Fibroblast of the aortic adventitia (primary cell): ENCODE data around the gene DCDC2B. TPM values are rescaled to one million over a fixed set of nuclear protein-coding genes. Genes with fewer than 3 reads are reported as not detected.

ENCODE experiments used
- DNase-seq: peaks from one replicate; pipeline ENCODE4 v3.0.0-alpha.2; 2010; ENCODE audit warnings: low read depth
- H3K4me3 ChIP-seq: 2 replicates; pipeline ENCODE4 v1.5.1; 2011; ENCODE audit warnings: low read depth, mild to moderate bottlenecking, control low read depth, low read length, moderate library complexity
- total RNA-seq: library from RNA; depleted of rRNA; stranded (reverse); fragments of >200 nt; gene quantifications from 2 replicates; pipeline ENCODE4 v1.2.3, GENCODE V29; 2012; ENCODE audit warnings: low replicate concordance
- TF ChIP-seq, protein P1 (sequence below): IDR thresholded peaks from 2 replicates; pipeline ENCODE4 v1.5.1; 2011; ENCODE audit warnings: mild to moderate bottlenecking, low read length, control low read depth, inconsistent platforms; ENCODE audit not compliant: insufficient read depth

Gene DCDC2B
- total RNA-seq, 1 donor = not detected

DNA sequence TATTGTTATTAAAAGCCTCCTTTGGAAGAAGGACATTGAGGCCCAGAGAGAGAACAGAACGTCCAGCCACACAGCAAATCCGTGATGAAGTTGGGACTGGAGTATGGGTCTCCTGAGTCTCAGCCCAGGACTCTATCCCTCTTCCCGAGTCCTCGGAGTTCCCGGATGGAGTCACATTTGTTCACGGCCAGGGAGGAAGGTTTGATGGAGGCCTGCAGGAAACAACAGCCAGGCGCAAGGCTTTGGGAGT is 29.8 kb upstream of the DCDC2B start:
- TF ChIP-seq, protein P1, sequence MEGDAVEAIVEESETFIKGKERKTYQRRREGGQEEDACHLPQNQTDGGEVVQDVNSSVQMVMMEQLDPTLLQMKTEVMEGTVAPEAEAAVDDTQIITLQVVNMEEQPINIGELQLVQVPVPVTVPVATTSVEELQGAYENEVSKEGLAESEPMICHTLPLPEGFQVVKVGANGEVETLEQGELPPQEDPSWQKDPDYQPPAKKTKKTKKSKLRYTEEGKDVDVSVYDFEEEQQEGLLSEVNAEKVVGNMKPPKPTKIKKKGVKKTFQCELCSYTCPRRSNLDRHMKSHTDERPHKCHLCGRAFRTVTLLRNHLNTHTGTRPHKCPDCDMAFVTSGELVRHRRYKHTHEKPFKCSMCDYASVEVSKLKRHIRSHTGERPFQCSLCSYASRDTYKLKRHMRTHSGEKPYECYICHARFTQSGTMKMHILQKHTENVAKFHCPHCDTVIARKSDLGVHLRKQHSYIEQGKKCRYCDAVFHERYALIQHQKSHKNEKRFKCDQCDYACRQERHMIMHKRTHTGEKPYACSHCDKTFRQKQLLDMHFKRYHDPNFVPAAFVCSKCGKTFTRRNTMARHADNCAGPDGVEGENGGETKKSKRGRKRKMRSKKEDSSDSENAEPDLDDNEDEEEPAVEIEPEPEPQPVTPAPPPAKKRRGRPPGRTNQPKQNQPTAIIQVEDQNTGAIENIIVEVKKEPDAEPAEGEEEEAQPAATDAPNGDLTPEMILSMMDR = no peak
- no peak for DNase-seq
- H3K4me3 ChIP-seq = peak overlapping the region; percentile 65

DNA sequence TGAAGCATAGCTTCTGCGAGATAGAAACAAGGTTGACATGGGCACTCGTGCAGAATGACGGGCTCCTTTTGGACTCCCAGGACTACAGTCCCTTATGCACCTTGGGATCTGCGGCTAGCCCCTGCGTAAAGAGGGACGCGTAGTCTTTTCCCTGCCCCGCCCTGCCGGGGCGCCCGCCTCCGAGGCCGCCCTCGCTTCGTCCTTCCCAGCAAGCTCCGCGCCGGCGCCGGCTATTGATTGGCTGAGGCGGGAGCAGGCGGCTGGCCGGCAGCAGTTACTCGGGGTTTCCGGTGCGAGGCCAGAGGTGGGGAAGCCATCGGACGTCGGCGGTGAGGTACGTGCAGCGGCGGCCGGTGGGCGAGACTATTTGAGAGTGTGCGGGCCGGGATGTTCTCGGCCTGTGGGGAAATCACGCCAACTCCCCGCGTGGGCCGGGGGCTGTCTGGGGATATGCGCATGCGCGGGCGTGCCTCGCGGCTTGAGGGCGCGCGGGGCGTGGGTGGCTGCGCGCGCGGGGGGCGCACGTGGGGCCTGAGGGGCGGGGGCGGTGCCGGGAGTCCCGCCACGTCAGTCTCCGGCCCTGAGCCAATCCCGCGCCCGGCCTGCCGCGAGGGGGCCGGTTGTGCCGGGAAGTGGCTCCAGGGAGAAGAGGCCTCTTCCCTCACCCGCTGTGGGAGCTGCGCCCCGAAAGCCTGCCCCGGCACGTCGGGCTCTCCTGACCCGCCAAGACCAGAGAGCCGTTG is 29.3 kb upstream of the DCDC2B start, which contains the start of gene TXLNA:
TSS of gene TXLNA (plus strand) at position 233 of the 743 bp plus-strand sequence. CDS start 671 bp downstream, outside the sequence.
- TF ChIP-seq, protein P1 = peak; percentile 6
- peak; percentile 88 for DNase-seq
- H3K4me3 ChIP-seq = peak within 1 kb of the TSS; percentile 65

DNA sequence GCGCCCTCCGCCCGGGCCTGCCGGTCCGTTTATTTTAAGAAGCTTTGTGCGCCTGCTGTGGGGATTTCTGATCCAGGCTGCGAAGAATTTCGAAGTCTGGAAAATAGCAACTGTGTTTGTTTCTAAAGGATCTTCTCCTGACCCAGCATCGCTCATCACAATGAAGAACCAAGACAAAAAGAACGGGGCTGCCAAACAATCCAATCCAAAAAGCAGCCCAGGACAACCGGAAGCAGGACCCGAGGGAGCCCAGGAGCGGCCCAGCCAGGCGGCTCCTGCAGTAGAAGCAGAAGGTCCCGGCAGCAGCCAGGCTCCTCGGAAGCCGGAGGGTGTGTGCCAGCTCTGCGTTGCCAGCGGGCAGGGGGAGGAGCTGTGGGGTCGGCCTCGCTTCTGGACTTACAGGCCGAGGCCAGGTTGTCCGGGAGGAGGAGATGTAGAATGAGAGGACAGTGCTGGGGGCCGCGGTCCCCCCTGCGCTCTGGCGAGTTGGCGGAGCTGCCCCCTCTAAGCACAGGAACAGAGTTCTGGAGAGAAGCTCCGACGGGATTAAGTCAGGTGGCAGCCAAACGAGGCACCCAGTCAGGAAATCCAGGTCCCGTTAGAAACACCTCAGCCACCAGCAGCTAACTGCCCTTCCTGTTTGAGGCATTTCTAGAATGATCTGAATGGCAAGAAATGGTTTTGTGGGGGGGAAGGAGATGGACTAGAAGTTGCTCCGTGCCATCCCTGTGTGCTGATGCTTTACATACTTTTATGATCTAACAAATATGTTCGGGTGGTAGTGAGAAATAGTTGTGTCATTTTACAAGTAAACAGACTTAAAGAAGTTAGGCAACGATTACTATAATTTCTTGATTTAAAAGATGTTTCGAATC is 28.5 kb upstream of the DCDC2B start:
- peak overlapping the region; percentile 65 for H3K4me3 ChIP-seq
- TF ChIP-seq, protein P1 = no peak
- DNase-seq = peak; percentile 60

DNA sequence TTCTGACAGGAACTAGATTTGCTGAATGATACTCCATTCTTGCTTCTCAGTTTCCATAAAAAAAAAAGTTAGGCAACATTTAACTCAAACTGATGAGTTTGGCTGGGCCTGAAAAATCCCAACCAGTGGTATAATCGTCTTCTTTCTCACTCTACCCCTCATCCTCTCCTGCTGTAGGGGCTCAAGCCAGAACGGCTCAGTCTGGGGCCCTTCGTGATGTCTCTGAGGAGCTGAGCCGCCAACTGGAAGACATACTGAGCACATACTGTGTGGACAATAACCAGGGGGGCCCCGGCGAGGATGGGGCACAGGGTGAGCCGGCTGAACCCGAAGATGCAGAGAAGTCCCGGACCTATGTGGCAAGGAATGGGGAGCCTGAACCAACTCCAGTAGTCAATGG is 27.8 kb upstream of the DCDC2B start:
- peak overlapping the region; percentile 65 for H3K4me3 ChIP-seq
- TF ChIP-seq, protein P1 = no peak
- no peak for DNase-seq

DNA sequence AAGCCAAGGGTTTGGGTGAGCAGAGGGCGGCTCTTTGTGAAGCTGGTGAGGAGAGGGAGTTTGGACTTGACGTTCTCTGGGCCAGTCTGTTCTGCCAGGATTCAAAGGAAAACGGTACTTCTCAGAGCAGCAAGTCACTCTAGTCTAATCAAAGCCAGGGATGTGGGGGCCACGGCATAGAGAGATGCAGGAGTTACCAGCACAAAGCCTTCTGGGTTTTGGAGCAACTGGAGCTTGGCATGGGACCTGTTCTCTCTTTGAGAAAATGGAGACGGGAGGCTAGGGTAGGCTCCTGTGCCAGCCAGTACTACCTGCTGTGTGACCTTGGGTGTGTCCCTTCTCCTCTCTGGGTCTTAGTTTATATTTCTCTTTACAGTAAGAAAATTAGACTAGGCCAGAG is 27.3 kb upstream of the DCDC2B start:
- DNase-seq = no peak
- peak overlapping the region; percentile 65 for H3K4me3 ChIP-seq
- TF ChIP-seq, protein P1 = no peak

DNA sequence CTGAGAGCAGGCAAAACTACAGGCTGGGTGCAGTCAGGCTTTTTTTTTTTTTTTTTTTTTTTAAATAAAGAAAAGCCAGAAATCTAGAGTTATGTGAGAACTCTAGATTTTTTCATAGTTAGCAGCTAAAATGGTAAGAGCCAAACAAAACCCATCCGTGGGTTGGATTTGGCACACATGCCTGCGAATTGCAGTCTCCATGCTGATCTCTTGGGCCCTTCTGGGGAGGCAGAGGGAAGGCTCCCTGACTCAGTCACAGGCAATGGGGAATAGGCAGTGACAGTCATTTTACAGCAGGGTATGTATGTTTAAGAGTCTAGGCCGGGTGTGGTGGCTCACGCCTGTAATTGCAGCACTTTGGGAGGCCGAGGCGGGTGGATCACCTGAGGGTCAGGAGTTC is 26.8 kb upstream of the DCDC2B start:
- TF ChIP-seq, protein P1 = no peak
- peak; percentile 53 for DNase-seq
- H3K4me3 ChIP-seq = peak overlapping the region; percentile 65
